Activated CD8-positive, alpha-beta memory T cell treated with anti-CD3 and anti-CD28 coated beads, Interleukin-2, amount 10 ng/mL, durations not matched to agents 7 days and 5 days (primary cell): ENCODE measurements around the gene CIP2A. TPM values are rescaled to one million over a fixed set of nuclear protein-coding genes. Genes with fewer than 3 reads are reported as not detected.

Experiments used
- ATAC-seq: fragments of 150-1000 bp; cut with Tn5 transposase; one replicate; pipeline ENCODE4 v1.10.0; 2021; ENCODE audit warnings: moderate library complexity
- CTCF ChIA-PET: fragments of 350-600 bp; sonication (Branson Sonifier 250); formaldehyde crosslinking; loops from one replicate; lab custom pipeline; 2021; ENCODE audit warnings: antibody characterized with exemption; lab: Charles Lee
- DNase-seq: peaks from one replicate; pipeline ENCODE4 v3.0.0-alpha.2; 2020
- H3K27ac Mint-ChIP-seq: one replicate; pipeline ENCODE4 v1.8.0; 2021; ENCODE audit warnings: mild to moderate bottlenecking, mixed read lengths
- H3K27me3 Mint-ChIP-seq: one replicate; pipeline ENCODE4 v1.8.0; 2021; ENCODE audit warnings: mixed read lengths
- H3K36me3 Mint-ChIP-seq: one replicate; pipeline ENCODE4 v1.8.0; 2021; ENCODE audit warnings: mild to moderate bottlenecking, mixed read lengths
- H3K4me1 Mint-ChIP-seq: one replicate; pipeline ENCODE4 v1.8.0; 2021; ENCODE audit warnings: mixed read lengths
- H3K4me3 Mint-ChIP-seq: one replicate; pipeline ENCODE4 v1.8.0; 2021; ENCODE audit warnings: mild to moderate bottlenecking, moderate library complexity, mixed read lengths
- H3K9me3 Mint-ChIP-seq: one replicate; pipeline ENCODE4 v1.8.0; 2022; ENCODE audit warnings: low read depth, mixed read lengths
- total RNA-seq, 2 experiments: library from RNA; stranded (reverse); gene quantifications; one replicate each; pipeline ENCODE4 v1.2.3, GENCODE V29; 2021

CIP2A gene
- total RNA-seq, 2 experiments from 2014 or later, result 66.6 to 71.3 TPM

DNA sequence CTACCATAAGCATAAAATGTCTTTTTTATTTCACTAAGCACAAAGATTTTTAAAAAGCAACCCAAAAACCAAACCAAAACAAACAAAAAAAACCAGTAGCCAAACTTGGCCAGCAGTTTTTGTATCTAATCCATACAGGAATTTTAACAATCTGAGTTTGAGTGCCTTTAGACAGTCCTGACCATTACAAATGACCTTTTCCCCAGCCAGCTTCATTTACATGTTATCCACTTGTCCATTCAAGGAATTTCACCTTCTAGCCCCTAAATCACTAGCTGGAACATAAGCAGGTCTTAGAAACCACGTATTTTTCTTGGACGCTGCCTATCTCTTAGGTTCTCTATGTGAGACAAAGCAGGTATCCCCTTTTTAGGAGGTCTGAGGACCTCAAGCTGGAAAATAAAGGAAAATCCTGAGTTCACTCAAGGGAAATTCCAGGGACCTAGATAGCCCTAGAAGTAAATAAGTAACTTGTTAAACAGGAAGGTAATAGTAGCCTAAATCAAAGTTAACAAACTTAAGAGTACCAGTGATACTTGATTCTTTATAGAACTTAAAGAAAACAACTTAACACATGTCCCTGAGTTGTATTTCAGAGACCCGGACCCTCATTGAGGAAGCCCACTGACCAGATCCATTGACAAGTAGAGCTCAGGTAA is 34.2 kb downstream of the CIP2A start:
- Mint-ChIP-seq H3K9me3 (no peaks in the 10 kb centered on the region), H3K4me3 (no peak overlapping the region), H3K27me3 (no peaks in the 10 kb centered on the region), H3K4me1 (peaks cover 5% of the 10 kb centered on the region), H3K36me3 (peaks cover 55% of the 10 kb centered on the region), H3K27ac (peak overlapping the region; percentile 0)
- DNase-seq (no peak), ATAC-seq (no peak)
- CTCF ChIA-PET, result interaction anchor here (1.1 to 1.7 kb wide), 2 partner anchors 9 to 48 kb away, joined by 3 to 5 read pairs; no protein-coding TSS in a partner anchor

DNA sequence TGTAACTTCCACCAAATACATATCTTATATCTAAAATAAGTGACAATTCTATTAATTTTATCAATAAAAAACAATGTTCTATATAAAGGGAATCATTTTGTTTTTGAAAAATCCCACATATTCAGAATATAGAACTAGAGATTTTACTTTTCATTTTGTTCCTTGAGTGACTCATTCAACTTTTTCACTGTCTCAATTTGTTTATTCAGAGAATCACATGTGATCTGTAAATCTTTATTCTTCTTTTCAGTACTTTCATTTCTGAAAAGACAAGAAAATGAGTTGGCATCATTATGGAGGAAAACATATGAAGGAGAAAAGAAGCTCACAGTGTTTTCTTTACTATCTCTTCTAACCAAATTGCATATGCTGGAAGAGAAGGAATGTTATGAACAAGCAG is 35.0 kb downstream of the CIP2A start:
- H3K36me3 Mint-ChIP-seq, result peaks cover 54% of the 10 kb centered on the region
- CTCF ChIA-PET, result interaction anchor here (1.1 to 1.7 kb wide), 2 partner anchors 9 to 49 kb away, joined by 3 to 5 read pairs; no protein-coding TSS in a partner anchor
- H3K27ac Mint-ChIP-seq, result peak overlapping the region; percentile 50

DNA sequence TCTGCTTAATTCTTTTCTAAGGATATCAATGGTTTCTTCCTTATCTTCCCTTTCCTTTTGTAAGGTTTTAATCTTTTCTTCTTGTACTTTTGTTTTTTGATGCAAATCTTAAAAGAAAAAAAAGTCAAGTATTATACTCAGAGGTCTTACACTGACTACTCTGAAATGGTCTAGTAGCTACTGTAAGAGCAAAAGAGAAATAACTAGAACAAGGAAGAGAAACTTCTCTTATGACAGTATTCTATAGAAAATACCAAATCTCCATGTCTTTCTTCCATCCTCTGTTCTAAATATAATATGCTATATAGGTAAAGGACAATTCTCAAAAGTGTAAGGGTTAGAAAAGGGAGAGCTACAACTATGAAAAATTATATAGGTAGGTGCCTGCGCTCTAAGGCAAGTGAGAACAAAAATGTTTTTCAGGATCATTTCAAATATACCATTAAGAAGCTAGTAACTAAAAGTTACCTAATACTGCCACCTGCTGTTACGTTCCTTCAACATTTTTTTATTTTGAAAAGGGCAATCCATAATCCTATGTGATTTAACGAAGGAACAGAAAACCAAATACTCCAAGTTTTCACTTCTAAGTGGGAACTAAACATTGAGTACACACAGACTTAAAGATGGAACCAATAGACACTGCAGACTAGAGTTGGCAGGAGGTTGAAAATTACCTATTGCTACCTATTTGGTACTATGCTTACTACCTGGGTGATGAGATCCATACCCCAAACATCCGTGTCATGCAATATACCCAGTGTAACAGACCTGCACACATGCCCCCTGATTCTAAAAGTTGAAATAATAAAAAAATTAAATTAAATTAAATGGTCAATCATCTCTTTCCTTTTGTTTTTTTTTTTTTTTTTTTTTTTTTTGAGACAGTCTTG is 36.7 kb downstream of the CIP2A start:
- Mint-ChIP-seq H3K4me3 (no peak overlapping the region), H3K27ac (peak overlapping the region; percentile 36), H3K4me1 (peaks cover 5% of the 10 kb centered on the region), H3K27me3 (no peaks in the 10 kb centered on the region), H3K36me3 (peaks cover 51% of the 10 kb centered on the region), H3K9me3 (no peaks in the 10 kb centered on the region)
- ATAC-seq (no peak), DNase-seq (no peak)
- CTCF ChIA-PET, result interaction anchor here (0.8 to 3.0 kb wide), 18 partner anchors 8 to 363 kb away, joined by 3 to 21 read pairs (median 4); no protein-coding TSS in a partner anchor

More for the DNA sequence above, 35.0 kb downstream of the CIP2A start:
- Mint-ChIP-seq H3K4me3 (no peak overlapping the region), H3K4me1 (peaks cover 5% of the 10 kb centered on the region), H3K27me3 (no peaks in the 10 kb centered on the region), H3K9me3 (no peaks in the 10 kb centered on the region)
- ATAC-seq (no peak), DNase-seq (no peak)

DNA sequence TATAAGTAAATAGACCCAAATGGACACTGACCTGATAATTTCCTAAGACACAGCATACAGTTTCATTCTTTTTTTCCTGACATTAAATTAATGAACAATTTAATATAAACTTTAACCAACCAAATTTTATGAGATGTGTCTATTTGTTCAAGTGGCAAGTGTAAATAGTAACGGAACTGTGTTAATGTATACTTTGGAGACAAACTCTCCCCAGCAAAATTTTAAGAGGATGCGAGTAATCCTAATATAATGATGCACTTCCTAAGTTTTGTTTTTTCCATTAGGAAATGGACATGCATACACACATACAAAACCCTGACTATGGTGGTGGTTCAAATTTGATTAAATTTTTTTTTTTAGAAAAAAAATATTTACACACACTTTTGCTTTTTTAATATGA is 40.4 kb downstream of the CIP2A start:
- Mint-ChIP-seq H3K27me3 (no peaks in the 10 kb centered on the region), H3K4me3 (no peak overlapping the region), H3K4me1 (peaks cover 6% of the 10 kb centered on the region), H3K27ac (no peak overlapping the region), H3K9me3 (no peaks in the 10 kb centered on the region), H3K36me3 (peaks cover 52% of the 10 kb centered on the region)
- ATAC-seq, result no peak
- CTCF ChIA-PET, result no interaction called here
- no peak for DNase-seq

DNA sequence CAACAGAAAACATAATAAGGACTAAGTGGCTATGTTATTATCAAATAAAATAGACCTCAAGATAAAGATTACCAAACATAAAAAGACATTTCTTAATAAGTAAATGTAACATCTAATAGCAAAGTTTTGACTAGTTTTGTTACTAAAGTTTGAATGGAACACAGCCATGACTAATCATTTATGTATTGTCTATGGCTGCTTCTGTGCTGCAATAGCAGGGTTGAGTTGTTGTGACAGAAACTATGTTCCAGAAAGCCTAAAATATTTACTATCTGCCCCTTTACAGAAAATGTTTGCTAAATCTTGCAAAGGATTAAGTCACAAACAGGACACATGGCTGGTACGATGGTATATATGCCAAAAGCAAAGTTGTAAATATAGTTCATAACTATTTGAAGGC is 40.9 kb downstream of the CIP2A start:
- Mint-ChIP-seq H3K27me3 (no peaks in the 10 kb centered on the region), H3K27ac (no peak overlapping the region), H3K4me1 (peaks cover 6% of the 10 kb centered on the region), H3K4me3 (no peak overlapping the region), H3K9me3 (no peaks in the 10 kb centered on the region), H3K36me3 (peaks cover 56% of the 10 kb centered on the region)
- CTCF ChIA-PET, result no interaction called here
- DNase-seq (no peak), ATAC-seq (no peak)

DNA sequence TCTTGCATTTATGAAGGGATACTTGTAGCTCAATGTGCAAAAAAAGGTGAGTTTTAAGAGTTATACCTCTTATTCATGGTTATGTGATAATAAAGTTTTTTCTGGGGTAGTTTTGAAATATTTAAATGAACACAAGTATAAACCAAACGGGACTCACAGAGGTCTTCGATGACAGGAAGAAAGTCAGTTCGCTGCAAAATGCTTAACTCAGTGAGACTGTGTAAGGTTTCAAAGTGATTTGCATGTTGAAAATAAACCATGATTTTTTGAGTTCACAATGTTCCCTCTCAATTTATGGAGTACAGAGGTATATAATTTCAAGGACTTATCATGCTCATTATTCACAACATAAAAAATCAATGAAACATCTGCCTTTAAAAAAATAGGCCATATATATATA is 42.5 kb downstream of the CIP2A start:
- ATAC-seq, result no peak
- no peaks in the 10 kb centered on the region for H3K9me3 Mint-ChIP-seq
- no peaks in the 10 kb centered on the region for H3K27me3 Mint-ChIP-seq
- DNase-seq, result no peak
- peaks cover 52% of the 10 kb centered on the region for H3K36me3 Mint-ChIP-seq
- no peak overlapping the region for H3K27ac Mint-ChIP-seq
- H3K4me1 Mint-ChIP-seq, result peaks cover 4% of the 10 kb centered on the region
- CTCF ChIA-PET, result no interaction called here
- no peak overlapping the region for H3K4me3 Mint-ChIP-seq

DNA sequence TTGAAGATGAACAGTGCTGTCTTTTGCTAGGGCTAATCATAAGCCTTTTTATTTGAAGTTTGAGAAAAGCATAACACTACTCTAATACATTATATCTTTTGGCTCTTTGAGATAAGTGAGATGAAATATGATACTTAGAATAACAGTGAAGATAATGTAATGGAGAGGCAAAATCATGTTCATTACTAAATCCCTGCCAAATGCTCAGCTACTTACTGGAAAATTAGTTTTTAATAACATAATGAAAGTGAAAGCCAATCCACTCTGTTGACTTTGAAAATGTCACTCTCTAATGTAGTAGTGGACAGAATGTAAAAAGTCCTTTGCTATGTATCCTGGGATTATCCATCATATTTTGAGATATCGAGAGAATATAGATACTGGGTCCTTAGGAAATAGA is 43.0 kb downstream of the CIP2A start:
- H3K27ac Mint-ChIP-seq, result no peak overlapping the region

DNA sequence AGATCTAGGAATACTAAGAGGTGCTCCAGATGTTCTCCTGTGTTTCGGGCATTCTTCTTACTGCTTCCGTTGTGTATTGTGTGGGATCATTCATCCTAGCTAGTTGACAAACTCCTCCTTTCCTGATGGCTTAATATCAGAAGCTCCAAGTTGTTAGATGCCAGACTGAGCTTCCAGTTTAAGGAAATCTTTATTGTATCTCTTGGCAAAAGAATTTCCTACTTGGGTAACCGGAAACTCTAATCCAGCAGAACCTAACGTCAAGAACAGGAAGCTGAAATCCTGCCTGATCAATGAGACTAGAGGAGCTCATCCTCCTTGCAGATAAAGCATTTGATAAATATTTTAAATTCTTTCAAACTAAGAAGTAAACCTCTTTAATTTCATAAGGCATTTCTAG is 51.2 kb downstream of the CIP2A start:
- DNase-seq (no peak), ATAC-seq (no peak)
- CTCF ChIA-PET, result interaction anchor here (2.7 kb wide), 1 partner anchor 14 kb away, joined by 12 read pairs; no protein-coding TSS in a partner anchor
- Mint-ChIP-seq H3K4me1 (no peaks in the 10 kb centered on the region), H3K27ac (no peak overlapping the region), H3K27me3 (no peaks in the 10 kb centered on the region), H3K4me3 (no peak overlapping the region), H3K36me3 (peaks cover 10% of the 10 kb centered on the region), H3K9me3 (no peaks in the 10 kb centered on the region)

More for the DNA sequence above, 43.0 kb downstream of the CIP2A start:
- Mint-ChIP-seq H3K36me3 (peaks cover 50% of the 10 kb centered on the region), H3K4me3 (no peak overlapping the region), H3K9me3 (no peaks in the 10 kb centered on the region), H3K4me1 (peaks cover 4% of the 10 kb centered on the region), H3K27me3 (no peaks in the 10 kb centered on the region)
- ATAC-seq (no peak), DNase-seq (no peak)
- CTCF ChIA-PET, result no interaction called here

DNA sequence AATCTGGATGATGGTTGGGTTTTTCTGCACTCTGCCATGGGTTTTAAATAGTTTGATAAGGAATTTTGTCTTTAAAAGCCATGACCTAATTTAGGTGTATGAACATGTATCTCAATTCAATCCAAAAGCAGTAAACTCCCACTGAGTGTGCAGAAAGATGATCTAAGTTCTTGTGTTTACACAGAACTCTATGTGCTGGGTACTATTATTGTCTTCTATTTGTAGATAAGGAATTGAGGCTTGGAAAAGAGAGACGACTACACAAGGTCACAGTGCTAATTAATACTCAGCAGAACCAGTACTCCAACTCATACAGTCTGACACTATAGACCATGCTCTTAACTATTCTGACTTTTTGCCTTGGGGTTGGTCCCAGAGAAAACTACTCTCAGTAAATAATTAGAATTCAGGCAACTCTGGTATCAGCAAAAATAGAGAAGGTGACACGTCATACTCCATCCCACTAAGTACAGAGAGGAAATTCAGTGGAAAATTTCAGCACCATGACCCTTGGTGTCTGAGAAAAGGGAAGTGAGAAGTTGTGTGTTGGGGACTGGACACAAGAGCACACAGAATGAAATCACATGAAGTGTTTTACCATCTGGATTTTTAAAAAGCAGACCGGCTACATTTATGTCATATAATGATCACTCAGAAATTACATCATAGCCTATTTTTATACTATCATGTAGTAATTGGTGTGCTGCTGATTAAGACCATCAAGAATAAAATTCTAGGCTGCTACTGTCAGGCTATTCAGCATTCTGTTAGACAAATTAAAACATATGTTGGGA is 60.6 kb downstream of the CIP2A start:
- ATAC-seq, result no peak
- no peak overlapping the region for H3K4me3 Mint-ChIP-seq
- no peak overlapping the region for H3K27ac Mint-ChIP-seq
- H3K4me1 Mint-ChIP-seq, result no peaks in the 10 kb centered on the region
- H3K9me3 Mint-ChIP-seq, result no peaks in the 10 kb centered on the region
- no peaks in the 10 kb centered on the region for H3K36me3 Mint-ChIP-seq
- CTCF ChIA-PET, result no interaction called here
- peaks cover 21% of the 10 kb centered on the region for H3K27me3 Mint-ChIP-seq
- DNase-seq, result no peak

DNA sequence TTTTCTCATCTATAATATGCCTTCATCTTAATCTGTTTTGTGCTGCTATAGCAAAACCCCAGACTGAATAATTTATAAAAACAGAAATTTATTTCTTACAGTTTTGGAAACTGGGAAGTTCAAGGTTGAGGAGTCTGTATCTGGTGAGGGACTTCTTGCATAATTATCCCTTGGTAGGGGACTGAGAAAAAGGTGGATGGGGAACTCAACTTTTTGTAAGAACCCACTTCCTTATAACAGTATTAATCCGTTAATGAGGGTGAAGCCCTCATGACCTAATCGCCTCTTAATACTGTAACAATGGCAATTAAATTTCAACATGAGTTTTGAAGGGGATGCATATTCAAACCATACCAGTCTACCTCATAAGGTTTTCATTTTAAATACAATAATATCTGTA is 61.4 kb downstream of the CIP2A start:
- ATAC-seq, result no peak
- H3K4me1 Mint-ChIP-seq, result no peaks in the 10 kb centered on the region
- peaks cover 21% of the 10 kb centered on the region for H3K27me3 Mint-ChIP-seq

DNA sequence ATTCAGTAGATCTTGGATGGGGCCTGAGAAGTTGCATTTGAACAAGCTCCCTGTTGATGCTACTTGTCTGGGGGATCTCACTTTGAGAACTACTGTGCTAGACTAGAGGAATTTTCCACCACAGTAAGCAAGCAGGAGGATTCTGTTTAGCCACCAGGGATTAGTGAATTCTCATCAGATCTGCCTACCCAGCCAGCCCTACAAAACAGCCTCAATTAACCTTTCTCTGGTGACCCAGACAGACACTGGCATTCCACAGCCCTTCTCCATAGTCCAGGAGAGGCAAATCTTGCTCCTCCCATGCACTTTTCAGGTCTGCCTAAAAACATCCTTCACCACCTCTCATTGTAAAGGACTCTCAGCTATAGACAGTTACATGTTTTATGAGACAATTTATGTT is 62.1 kb downstream of the CIP2A start:
- H3K4me3 Mint-ChIP-seq, result no peak overlapping the region
- H3K27me3 Mint-ChIP-seq, result peaks cover 18% of the 10 kb centered on the region
- no peaks in the 10 kb centered on the region for H3K36me3 Mint-ChIP-seq
- no peaks in the 10 kb centered on the region for H3K9me3 Mint-ChIP-seq
- H3K4me1 Mint-ChIP-seq, result no peaks in the 10 kb centered on the region
- ATAC-seq, result no peak
- no peak overlapping the region for H3K27ac Mint-ChIP-seq
- CTCF ChIA-PET, result no interaction called here
- no peak for DNase-seq

More for the DNA sequence above, 61.4 kb downstream of the CIP2A start:
- no peak for DNase-seq
- no peaks in the 10 kb centered on the region for H3K36me3 Mint-ChIP-seq
- CTCF ChIA-PET, result no interaction called here
- H3K27ac Mint-ChIP-seq, result no peak overlapping the region
- no peak overlapping the region for H3K4me3 Mint-ChIP-seq
- H3K9me3 Mint-ChIP-seq, result no peaks in the 10 kb centered on the region

DNA sequence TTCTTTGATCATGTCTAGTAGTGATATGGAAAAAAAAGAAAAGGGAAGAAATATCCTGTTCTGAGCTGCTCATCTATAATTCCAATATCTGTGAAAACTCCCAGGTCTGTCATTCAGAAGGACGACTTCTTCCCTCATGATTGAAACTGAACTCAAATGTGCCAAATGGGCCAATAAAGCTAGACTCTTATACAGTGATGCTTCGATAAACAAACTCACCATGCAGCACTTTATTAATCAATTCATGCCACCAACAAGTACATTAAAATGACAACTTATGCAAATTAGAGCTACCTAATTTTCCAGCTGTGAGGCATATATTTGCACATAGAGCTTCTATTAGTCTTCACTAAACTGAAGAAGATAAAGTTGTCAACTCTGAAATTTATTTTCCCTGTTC is 63.3 kb downstream of the CIP2A start:
- Mint-ChIP-seq H3K27ac (no peak overlapping the region), H3K36me3 (no peaks in the 10 kb centered on the region), H3K27me3 (peaks cover 23% of the 10 kb centered on the region), H3K4me3 (no peak overlapping the region), H3K9me3 (no peaks in the 10 kb centered on the region), H3K4me1 (no peaks in the 10 kb centered on the region)
- DNase-seq, result no peak
- CTCF ChIA-PET, result no interaction called here
- no peak for ATAC-seq

DNA sequence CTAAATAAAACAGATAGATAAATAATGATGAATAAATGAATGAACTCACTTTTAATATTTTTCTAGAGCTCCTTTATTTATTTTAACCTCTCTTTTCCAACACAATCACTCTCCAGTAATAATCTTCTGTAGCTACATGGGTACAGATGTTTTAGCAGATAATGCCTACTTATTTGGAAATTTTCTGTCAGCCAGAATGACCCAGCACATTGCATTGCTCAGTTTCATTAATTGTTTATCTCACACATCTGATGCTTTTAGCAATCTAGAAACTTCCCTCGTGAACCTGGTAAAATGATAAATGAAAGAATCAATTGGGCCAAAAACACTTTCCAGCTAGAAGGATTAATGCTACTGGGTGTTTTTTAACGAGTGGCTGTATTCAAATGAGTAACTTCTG is 64.0 kb downstream of the CIP2A start:
- Mint-ChIP-seq H3K9me3 (no peaks in the 10 kb centered on the region), H3K4me1 (no peaks in the 10 kb centered on the region), H3K4me3 (no peak overlapping the region), H3K27ac (no peak overlapping the region), H3K27me3 (peaks cover 19% of the 10 kb centered on the region), H3K36me3 (no peaks in the 10 kb centered on the region)
- no peak for ATAC-seq
- CTCF ChIA-PET, result no interaction called here
- no peak for DNase-seq
